ENCODE data around the gene ANXA7.
"Not testable (repeated sequence)": the region's sequence is repeated elsewhere in the genome, so short reads cannot be mapped to it uniquely, and the experiment has no call there.

The ANXA7 gene

DNA sequence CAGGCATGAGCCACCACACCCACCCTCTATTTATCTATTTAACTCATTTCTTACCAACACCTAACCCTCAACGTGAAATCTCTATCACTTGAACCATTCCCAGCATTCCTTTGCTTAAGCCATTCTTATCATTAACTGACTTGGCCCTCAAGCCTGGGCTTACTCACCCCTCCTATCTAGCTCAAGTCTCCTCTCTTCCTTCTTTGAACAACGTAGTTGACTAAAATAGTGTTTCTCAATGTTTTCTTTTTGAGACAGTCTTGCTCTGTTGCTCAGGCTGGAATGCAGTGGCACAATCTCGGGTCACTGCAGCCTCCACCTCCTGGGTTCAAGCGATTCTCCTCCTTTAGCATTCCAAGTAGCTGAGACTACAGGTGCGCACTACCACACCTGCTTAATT is 7.0 kb downstream of the ANXA7 start:
- no peak for DNase-seq

DNA sequence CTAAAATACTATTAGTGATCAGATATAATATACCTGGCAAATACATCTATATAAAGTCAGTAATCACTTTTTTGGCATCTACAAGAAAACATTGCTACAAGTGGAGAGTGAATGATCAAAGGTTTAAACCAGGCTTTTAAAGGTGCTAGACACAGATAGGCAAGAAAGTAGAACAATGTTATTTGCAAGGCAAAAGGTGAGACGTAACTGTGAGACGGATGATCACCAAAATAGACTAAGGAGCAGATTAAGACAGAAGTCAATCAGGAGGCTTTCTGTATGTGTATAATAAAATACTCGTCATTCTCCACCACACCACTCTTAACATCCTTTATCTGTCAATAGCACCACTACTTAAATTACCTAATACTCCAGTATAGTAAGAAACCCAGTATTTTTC is 8.3 kb downstream of the ANXA7 start:
- no peak for DNase-seq

- no peak for DNase-seq
These were observed 9.2 kb downstream of the ANXA7 start for GRCh38 chr10:73404690-73405089.

DNA sequence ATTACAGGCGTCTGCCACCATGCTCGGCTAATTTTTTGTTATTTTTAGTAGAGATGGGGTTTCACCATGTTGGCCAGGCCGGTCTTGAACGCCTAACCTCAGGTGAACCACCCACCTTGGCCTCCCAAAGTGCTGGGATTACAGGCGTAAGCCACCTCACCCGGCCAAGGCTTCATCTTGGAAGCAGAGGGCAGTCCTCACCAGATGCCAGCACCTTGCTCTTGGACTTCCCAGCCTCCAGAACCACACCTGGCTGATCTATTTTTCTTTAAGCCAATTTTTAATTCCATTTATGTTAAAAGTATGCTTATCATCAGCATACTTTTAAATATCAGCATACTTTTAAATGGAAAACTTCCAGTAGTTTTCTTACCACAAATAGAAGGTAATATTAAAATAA is 12.2 kb downstream of the ANXA7 start:
- no peak for DNase-seq

- DNase-seq: no peak
These were observed 14.8 kb downstream of the ANXA7 start for GRCh38 chr10:73399063-73399462.

DNA sequence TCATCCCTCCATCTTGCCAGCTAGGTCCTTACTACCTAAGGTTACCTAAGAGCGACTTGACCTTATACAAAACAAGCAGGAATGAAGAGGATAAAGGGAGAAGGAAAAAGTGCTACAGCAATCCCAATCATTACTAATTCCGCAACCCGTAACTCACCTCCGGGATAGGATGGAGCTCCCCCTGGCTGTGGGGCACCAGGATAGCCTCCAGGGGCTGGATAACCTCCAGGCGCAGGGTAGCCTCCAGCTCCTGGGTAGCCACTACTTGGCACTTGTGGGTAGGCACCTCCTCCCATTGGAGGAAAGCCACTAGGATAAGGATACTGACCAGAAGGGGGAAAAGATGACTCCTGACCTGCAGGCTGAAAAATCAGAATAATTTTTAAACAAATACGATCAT is 15.8 kb downstream of the ANXA7 start:
- DNase-seq: no peak

- not testable (repeated sequence) for DNase-seq
These were observed 19.5 kb downstream of the ANXA7 start for GRCh38 chr10:73394325-73394724.

DNA sequence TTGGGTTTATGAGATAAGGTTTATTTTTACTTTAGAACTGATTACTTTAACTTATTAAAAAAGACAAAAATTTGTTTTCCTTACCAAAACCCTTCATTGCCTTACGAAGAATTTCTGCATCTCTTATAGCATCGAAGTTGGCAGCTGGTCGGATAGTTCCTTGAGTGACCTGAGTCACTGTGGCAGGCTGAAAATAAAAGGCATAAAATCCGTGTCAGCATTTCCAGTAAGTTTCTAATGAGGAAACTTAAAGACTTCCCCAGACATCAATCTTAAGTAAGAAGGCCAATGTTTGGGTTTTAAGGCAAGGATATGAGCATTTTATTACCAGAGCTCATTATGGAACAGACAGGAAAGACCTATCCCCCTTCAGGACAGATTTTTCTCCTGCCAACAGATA is 25.6 kb downstream of the ANXA7 start:
- DNase-seq: no peak

- no peak for DNase-seq
These were observed 27.3 kb downstream of the ANXA7 start for GRCh38 chr10:73386583-73386982.

- no peak for DNase-seq
These were observed 34.7 kb downstream of the ANXA7 start for GRCh38 chr10:73379064-73379748.

DNA sequence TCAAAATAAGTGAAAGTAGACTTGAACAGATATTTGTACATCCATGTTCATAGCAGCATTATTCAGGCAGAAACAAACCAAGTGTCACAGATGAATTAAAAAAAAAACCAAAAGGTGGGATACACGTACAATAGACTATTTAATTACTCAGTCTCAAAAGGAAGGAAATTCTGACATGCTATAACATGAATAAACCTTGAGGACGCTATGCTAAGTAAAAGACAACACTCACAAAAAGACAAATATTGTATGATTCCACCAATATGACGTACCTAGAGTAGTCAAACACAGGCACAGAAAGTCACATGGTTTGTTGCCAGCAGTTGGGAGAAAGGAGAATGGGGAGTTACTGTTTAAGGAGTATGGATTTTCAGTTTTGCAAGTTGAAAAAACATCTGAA is 37.2 kb downstream of the ANXA7 start:
- no peak for DNase-seq

DNA sequence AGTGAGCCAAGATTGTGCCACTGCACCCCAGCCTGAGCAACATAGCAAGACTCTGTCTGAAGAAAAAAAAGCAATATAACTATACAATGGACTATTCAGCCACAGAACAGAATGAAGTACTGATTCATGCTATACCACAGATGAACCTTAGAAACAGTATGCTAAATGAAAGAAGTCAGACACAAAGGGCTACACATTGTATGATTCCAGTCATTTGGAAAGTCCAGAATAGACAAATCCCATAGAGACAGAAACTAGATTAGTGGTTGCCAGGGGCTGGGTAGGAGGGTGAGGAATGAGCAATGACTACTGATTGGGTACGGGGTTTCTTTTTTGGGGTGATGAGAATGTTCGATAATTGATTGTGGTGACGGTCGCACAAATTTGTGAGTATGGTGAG is 45.6 kb downstream of the ANXA7 start:
- no peak for DNase-seq

GRCh38 chr10:73366381-73367298 is 47.2 kb downstream of the ANXA7 start:
- no peak for DNase-seq

- DNase-seq: no peak
These were observed 48.9 kb downstream of the ANXA7 start for GRCh38 chr10:73364964-73365363.

DNA sequence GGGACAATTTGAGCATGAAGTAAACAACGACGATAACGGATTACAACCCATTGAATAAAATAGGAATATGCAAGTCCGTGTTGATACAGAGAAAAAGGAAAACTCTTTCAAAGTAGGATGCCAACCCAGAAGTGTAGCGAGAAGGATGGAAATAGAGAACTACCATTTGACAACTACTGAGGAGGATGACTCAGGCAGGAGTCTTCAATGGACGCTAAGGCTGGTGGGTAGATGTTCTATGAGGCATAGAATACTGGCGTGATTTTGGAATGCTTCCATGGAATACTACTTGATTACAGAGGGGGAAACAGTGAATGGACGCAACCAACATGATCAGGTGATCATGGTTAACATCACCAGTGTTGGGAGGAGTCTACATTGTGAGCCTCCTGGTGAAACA is 54.4 kb downstream of the ANXA7 start:
- DNase-seq: no peak

- peak; percentile 90 for DNase-seq
These were observed 55.3 kb downstream of the ANXA7 start, which contains the start of gene CFAP70 for GRCh38 chr10:73358331-73359279. Gene CFAP70 (minus strand): TSS chr10:73358864. CDS start chr10:73354796, 4,068 bp downstream.

GRCh38 chr10:73357821-73358220 is 56.0 kb downstream of the ANXA7 start:
- DNase-seq: no peak

DNA sequence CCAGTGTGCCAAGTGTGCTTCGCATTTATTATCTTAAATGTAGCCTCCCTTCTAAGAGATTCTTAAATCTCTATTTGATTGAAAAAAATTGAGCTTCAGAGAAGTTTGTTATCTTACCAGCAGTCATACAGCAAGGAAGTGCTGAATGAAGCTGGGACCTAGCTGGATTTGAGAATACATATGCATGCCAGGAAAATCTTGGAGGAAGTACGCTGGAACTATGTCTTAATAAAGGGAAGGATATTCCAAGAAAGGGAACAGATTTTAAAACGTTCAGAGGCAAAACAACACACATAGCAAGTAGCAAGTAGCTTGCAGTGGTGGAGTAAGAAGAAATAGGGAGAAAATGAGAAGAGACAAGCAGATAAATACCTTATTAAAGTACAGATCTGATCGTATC is 56.7 kb downstream of the ANXA7 start:
- DNase-seq: no peak

DNA sequence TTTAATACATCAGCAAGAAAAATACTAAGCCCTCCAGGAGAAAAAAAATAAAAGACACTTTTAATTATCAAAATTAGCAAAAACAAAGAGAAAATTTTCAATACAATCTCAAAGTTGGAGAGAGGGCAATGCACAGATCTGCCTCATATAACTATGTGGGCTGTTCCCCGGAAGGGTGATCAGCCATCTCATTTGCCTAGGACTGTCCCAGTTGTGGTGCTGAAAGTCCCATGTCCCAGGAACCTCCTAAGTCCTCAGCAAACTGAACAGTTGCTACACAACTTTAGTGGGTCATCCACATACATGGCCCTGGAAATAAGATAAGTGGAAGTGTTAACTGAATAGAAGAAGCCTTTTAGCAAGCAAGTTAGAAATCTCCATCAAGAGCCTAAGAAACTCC is 69.6 kb downstream of the ANXA7 start:
- no peak for DNase-seq

GRCh38 chr10:73340121-73340520 is 73.7 kb downstream of the ANXA7 start:
- no peak for DNase-seq

DNA sequence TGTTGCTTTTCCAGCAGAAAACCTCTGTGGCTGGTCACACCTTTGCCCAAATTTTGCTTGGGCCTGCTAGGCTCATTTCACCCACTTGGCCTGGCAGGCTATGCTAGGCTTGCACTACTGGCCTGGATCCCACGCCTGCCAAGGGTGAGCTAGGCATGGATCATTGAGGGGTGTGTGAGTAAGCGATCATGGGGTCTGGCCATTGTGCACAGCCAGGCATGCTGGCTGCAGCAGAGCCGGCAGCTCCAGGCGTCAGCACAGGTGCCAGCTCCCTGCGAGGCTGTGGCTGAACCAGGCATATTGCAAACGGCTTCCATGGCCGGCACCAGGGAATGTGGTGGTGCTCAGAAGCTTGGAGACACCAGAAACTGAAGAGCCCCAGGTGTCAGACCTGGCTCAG is 74.4 kb downstream of the ANXA7 start:
- DNase-seq: no peak

GRCh38 chr10:73338801-73339368 is 75.0 kb downstream of the ANXA7 start:
- no peak for DNase-seq

GRCh38 chr10:73333202-73333601 is 80.7 kb downstream of the ANXA7 start:
- no peak for DNase-seq
